Motor neuron (in vitro differentiated cells): ENCODE results near the gene BSCL2. TPM values are rescaled to one million over a fixed set of nuclear protein-coding genes. Genes with fewer than 3 reads are reported as not detected.
"Not testable (repeated sequence)": the region's sequence is repeated elsewhere in the genome, so short reads cannot be mapped to it uniquely, and the experiment has no call there.

Experiments used
- ATAC-seq, 8 experiments: fragments of 200-7000 bp; cut with Tn5 transposase; replicated peaks in 6 of 8; 2 replicates each; pipeline ENCODE4 v1.8.0; 2021; ENCODE audit warnings: mild to moderate bottlenecking in 8 of 8, moderate library complexity in 8 of 8
- H3K27ac ChIP-seq, 2 donors: fragments of 250-450 bp; sonication (Bioruptor Pico); 2 replicates each; pipeline ENCODE4 v1.9.0; 2021; ENCODE audit warnings: antibody characterized with exemption in 2 of 2, mild to moderate bottlenecking in 2 of 2, moderate library complexity in 1 of 2
- H3K4me1 ChIP-seq, 2 donors: fragments of 250-450 bp; sonication (Bioruptor Pico); replicated peaks in 1 of 2; 2 replicates each; pipeline ENCODE4 v1.6.1; 2021; ENCODE audit warnings: antibody characterized with exemption in 2 of 2, mild to moderate bottlenecking in 2 of 2, moderate library complexity in 1 of 2
- H3K4me3 ChIP-seq, 5 donors: fragments of 250-450 bp; sonication (Bioruptor Pico); 2 replicates each; pipeline ENCODE4 v1.9.0; 2021; ENCODE audit warnings: antibody characterized with exemption in 5 of 5, mild to moderate bottlenecking in 5 of 5, moderate library complexity in 4 of 5
- WGBS, 10 experiments: fragments of 450-650 bp; shearing (Covaris generic); methylation state at CpG; one replicate each; pipeline ENCODE4 v1.0.0; 2022; 5-methylcytosine and 5-hydroxymethylcytosine counted together
- in situ Hi-C, 9 experiments: fragments of 400-800 bp; cut with MboI; loops; one replicate each; pipeline ENCODE4 v1.15.0; 2021; ENCODE audit warnings: low sequenced_read_pairs in 9 of 9, low pct_unique_long_range_greater_than_20kb in 2 of 9; ENCODE audit not compliant: unreplicated experiment in 9 of 9
- total RNA-seq, 8 experiments: library from RNA; unstranded; fragments of 300-600 nt; gene quantifications; 2 replicates each; pipeline versions ENCODE4 v1.2.3 to v1.2.4, GENCODE V29; 2022

BSCL2 gene
- total RNA-seq, 8 experiments from 2014 or later, result 55.0 to 446 (median 341) TPM

- H3K4me1 ChIP-seq, ATAC-seq, H3K4me3 ChIP-seq, H3K27ac ChIP-seq: not testable (repeated sequence)
- WGBS, 10 experiments, result 90 to 100% (median 100%) methylated on average over 1 to 2 of the region's 4 CpGs; no CpG with 5 or more reads in 6 of the 10 experiments
- in situ Hi-C loops, result loop anchor here in 1 of 9 experiments (10.0 kb wide), 1 partner anchor 309 kb away; no protein-coding TSS in a partner anchor
These were observed 13.6 kb downstream of the BSCL2 start for GRCh38 chr11:62693624-62694023.

DNA sequence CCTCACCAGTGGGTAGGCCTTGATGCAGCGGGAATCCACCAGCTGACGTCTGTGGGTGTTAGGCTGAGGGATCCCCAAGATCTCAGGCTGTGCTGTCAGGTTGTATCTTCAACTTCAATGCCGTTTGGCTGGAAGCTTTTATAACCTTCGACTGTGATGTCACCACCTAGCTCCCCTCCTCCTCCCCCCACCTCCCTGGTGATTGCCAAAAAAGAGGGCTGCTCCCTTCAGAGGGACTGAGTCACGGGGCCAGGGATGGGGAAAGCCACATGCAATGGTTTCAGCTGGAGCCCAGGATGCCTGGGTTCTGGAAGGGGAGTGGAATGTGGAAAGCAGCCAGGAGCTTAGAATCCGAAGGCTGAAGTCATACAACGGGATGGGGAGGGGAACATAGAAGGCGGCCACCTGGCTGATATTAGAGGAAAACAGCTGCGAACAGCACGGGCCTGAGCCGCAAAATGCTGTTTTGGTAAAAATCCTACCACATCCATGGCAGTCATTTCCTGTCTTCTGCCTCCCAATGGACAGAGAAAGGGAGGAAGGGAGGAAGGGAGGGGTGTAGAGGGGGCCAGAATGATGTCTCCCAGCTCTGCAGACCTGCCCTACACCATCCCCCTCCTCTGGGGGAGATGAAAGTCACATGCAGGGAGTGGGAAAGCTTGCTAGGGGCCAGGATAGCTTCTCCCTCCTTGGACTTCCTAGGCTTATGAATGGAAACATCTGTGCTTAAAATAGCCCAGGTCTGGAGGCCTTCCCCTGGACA, 17.6 kb downstream of the BSCL2 start, which contains the start of gene LRRN4CL:
Gene LRRN4CL, minus strand, starts transcription at position 110 of the 763 bp plus-strand sequence. CDS start 1,022 bp downstream, outside the sequence.
- in situ Hi-C loops, result loop anchor here in 1 of 9 experiments (10.0 kb wide), 1 partner anchor 305 kb away; no protein-coding TSS in a partner anchor
- H3K4me1 ChIP-seq, result no peaks in the 10 kb centered on the region
- 0 to 100% (median 80%) methylated on average over 1 to 4 of the region's 11 CpGs; no CpG with 5 or more reads in 5 of the 10 experiments for WGBS, 10 experiments
- no peak within 1 kb of the TSS for H3K27ac ChIP-seq
- H3K4me3 ChIP-seq, result no peak within 1 kb of the TSS
- ATAC-seq, result peak; percentile 38 to 85 (median 72)

DNA sequence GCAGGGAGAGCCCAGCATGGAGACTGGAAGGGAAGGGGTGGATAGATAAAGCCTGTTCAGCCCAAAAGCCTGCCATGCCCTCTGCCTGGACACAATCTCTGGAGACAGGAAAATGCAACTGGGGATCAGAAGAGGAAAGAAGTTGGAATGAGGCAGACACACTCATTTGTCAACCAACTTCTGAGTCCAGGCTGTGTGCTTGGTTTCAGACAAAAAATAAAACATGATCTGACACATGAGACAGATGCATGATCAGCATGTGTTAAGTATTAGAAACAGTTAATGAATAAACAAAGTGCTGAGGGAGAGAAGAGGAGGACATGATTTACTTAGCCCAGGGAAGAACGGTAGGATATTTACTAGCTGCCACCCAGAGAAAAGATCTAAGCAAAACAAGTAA, 18.7 kb downstream of the BSCL2 start:
- in situ Hi-C loops, result no loop called here

GRCh38 chr11:62687508-62688396, 19.5 kb downstream of the BSCL2 start:
- peak in 7 of 8 experiments; percentile 6 to 45 (median 24) for ATAC-seq
- Histone ChIP-seq H3K4me3 (no peak overlapping the region), H3K27ac (no peak overlapping the region), H3K4me1 (no peaks in the 10 kb centered on the region)
- 44 to 100% (median 86%) methylated on average over 1 to 24 of the region's 74 CpGs; no CpG with 5 or more reads in 1 of the 10 experiments for WGBS, 10 experiments
- in situ Hi-C loops, result no loop called here

More for the DNA sequence above, 18.7 kb downstream of the BSCL2 start:
- Histone ChIP-seq H3K4me3 (no peak overlapping the region), H3K27ac (no peak overlapping the region), H3K4me1 (no peaks in the 10 kb centered on the region)
- peak in 3 of 8 experiments; percentile 17 to 32 (median 28) for ATAC-seq
- WGBS, 10 experiments, result 0 to 60% (median 25%) methylated on average over 1 of the region's 1 CpG; no CpG with 5 or more reads in 3 of the 10 experiments

GRCh38 chr11:62682518-62682917, 24.7 kb downstream of the BSCL2 start:
- WGBS, 10 experiments, result 72 to 100% (median 93%) methylated on average over 1 to 5 of the region's 7 CpGs; no CpG with 5 or more reads in 1 of the 10 experiments
- no peak overlapping the region for H3K4me3 ChIP-seq
- in situ Hi-C loops, result no loop called here
- H3K4me1 ChIP-seq, result peaks cover 10 to 12% of the 10 kb centered on the region in 2 donors
- no peak overlapping the region for H3K27ac ChIP-seq
- ATAC-seq, result no peak

- in situ Hi-C loops, result no loop called here
- 17 to 86% (median 79%) methylated on average over 1 to 4 of the region's 4 CpGs; no CpG with 5 or more reads in 2 of the 10 experiments for WGBS, 10 experiments
- ATAC-seq, result peak; percentile 61 to 82 (median 66)
- no peak overlapping the region for H3K27ac ChIP-seq
- H3K4me3 ChIP-seq, result no peak overlapping the region
- H3K4me1 ChIP-seq, result peaks cover 10 to 12% of the 10 kb centered on the region in 2 donors
These were observed 26.4 kb downstream of the BSCL2 start for GRCh38 chr11:62680825-62681240.

GRCh38 chr11:62678770-62679696, 28.2 kb downstream of the BSCL2 start, which contains the start of gene UBXN1:
Gene UBXN1 (minus strand): TSS chr11:62679073. CDS start chr11:62678923, 150 bp downstream.
- Histone ChIP-seq H3K27ac (peak within 1 kb of the TSS; percentile 62 to 71), H3K4me1 (peaks cover 10 to 12% of the 10 kb centered on the region in 2 donors), H3K4me3 (peak within 1 kb of the TSS; percentile 71 to 100 (median 98))
- WGBS, 10 experiments, result 0 to 90% (median 16%) methylated on average over 2 to 31 of the region's 55 CpGs
- in situ Hi-C loops, result no loop called here
- peak; percentile 77 to 92 (median 90) for ATAC-seq

DNA sequence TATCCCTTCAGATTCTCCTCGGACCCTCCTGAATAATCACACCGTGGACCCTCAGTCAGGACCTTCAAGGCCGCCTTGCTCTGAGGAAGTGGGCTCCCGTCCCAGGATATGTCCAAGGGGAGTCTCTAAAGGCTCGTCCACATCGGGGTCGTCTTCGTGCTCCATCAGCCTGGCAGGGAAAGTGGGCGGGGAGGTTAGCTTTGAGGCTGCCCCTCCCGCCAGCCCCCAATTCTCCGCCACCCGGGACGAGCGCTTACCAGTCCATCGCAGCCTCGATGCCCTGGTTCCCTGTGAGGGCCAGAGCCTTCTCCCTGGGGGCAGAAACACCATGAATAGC, 28.8 kb downstream of the BSCL2 start:
- Histone ChIP-seq H3K4me1 (peaks cover 10 to 12% of the 10 kb centered on the region in 2 donors), H3K4me3 (peak overlapping the region; percentile 71 to 100 (median 98)), H3K27ac (peak overlapping the region; percentile 62 to 71)
- in situ Hi-C loops, result no loop called here
- 0 to 8% (median 2%) methylated on average over 1 to 7 of the region's 16 CpGs; no CpG with 5 or more reads in 6 of the 10 experiments for WGBS, 10 experiments
- peak in 1 of 8 experiments; percentile 2 for ATAC-seq

GRCh38 chr11:62677714-62678113, 29.5 kb downstream of the BSCL2 start:
- WGBS, 10 experiments, result 58 to 96% (median 82%) methylated on average over 4 to 15 of the region's 15 CpGs; no CpG with 5 or more reads in 2 of the 10 experiments
- H3K4me1 ChIP-seq, result peaks cover 14 to 15% of the 10 kb centered on the region in 2 donors
- no peak overlapping the region for H3K27ac ChIP-seq
- ATAC-seq, result no peak
- in situ Hi-C loops, result no loop called here
- H3K4me3 ChIP-seq, result peak overlapping the region in 3 of 5 donors; percentile 71 to 100 (median 99)

- Histone ChIP-seq H3K27ac (no peak overlapping the region), H3K4me1 (peaks cover 16 to 18% of the 10 kb centered on the region in 2 donors), H3K4me3 (no peak overlapping the region)
- in situ Hi-C loops, result no loop called here
- no peak for ATAC-seq
- 56 to 100% (median 81%) methylated on average over 2 to 6 of the region's 6 CpGs; no CpG with 5 or more reads in 3 of the 10 experiments for whole genome bisulfite sequencing, 10 experiments
These were observed 30.1 kb downstream of the BSCL2 start for GRCh38 chr11:62677156-62677555.

DNA sequence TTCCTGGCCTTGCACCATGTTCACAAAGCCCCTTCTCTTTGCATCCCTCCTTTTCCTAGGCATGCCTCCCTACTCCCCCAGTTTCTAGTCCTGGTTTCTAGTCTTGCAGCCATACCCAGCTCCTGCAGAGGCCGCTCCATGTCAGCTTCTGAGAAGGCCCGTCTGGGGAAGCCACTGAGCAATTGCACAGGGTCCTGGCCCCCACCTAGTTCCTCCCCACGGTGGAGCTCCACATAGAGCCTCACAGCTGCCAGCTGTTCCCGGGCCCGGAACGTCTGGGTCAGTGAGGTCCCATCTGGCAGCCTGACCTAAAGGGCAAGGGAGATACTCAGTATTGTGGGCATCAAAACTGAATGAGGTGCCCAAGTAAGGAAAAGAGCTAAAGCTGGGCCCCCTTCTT, 30.5 kb downstream of the BSCL2 start:
- H3K27ac ChIP-seq, result no peak overlapping the region
- in situ Hi-C loops, result no loop called here
- H3K4me1 ChIP-seq, result peaks cover 16 to 18% of the 10 kb centered on the region in 2 donors
- 0 to 48% (median 38%) methylated on average over 2 of the region's 6 CpGs; no CpG with 5 or more reads in 7 of the 10 experiments for WGBS, 10 experiments
- no peak overlapping the region for H3K4me3 ChIP-seq
- ATAC-seq, result no peak

GRCh38 chr11:62675415-62675814, 31.8 kb downstream of the BSCL2 start:
- peaks cover 20 to 23% of the 10 kb centered on the region in 2 donors for H3K4me1 ChIP-seq
- in situ Hi-C loops, H3K4me3 ChIP-seq, ATAC-seq, H3K27ac ChIP-seq: not testable (repeated sequence)
- WGBS, 10 experiments, result 60 to 100% (median 98%) methylated on average over 1 to 10 of the region's 10 CpGs; no CpG with 5 or more reads in 2 of the 10 experiments
